Smooth muscle cell (in vitro differentiated cells): ENCODE data around the gene NIPA2. TPM values are rescaled to one million over a fixed set of nuclear protein-coding genes. Genes with fewer than 3 reads are reported as not detected.
"Not testable (repeated sequence)": the region's sequence is repeated elsewhere in the genome, so short reads cannot be mapped to it uniquely, and the experiment has no call there.

Experiments
- DNase-seq: peaks from one replicate; lab custom pipeline; 2025; ENCODE audit not compliant: unreplicated experiment; lab: John Stamatoyannopoulos, UW
- H2AFZ ChIP-seq: fragments of 200-600 bp; sonication (generic); 2 replicates; pipeline ENCODE4 v1.6.0; 2016; ENCODE audit warnings: antibody characterized with exemption, low read depth, mild to moderate bottlenecking
- H3F3A ChIP-seq: fragments of 200-600 bp; sonication (generic); 2 replicates; pipeline ENCODE4 v1.6.0; 2017; ENCODE audit warnings: antibody characterized with exemption, low read depth
- H3K27ac ChIP-seq: fragments of 200-600 bp; sonication (generic); 2 replicates; pipeline ENCODE4 v1.5.1; 2016; ENCODE audit warnings: low read depth, mild to moderate bottlenecking
- H3K27me3 ChIP-seq: fragments of 200-600 bp; sonication (generic); 2 replicates; pipeline ENCODE4 v1.6.1; 2016; ENCODE audit warnings: low read depth, mild to moderate bottlenecking
- H3K36me3 ChIP-seq: fragments of 200-600 bp; sonication (generic); 2 replicates; pipeline ENCODE4 v1.5.1; 2016; ENCODE audit warnings: low read depth
- H3K4me1 ChIP-seq: fragments of 200-600 bp; sonication (generic); 2 replicates; pipeline ENCODE4 v1.5.1; 2016; ENCODE audit warnings: low read depth
- H3K4me2 ChIP-seq: fragments of 200-600 bp; sonication (generic); 2 replicates; pipeline ENCODE4 v1.6.0; 2016; ENCODE audit warnings: mild to moderate bottlenecking
- H3K4me3 ChIP-seq: fragments of 200-600 bp; sonication (generic); 2 replicates; pipeline ENCODE4 v1.5.1; 2016; ENCODE audit warnings: mild to moderate bottlenecking
- H3K79me2 ChIP-seq: fragments of 200-600 bp; sonication (generic); 2 replicates; pipeline ENCODE4 v1.6.0; 2016; ENCODE audit warnings: low read depth, mild to moderate bottlenecking
- H3K9ac ChIP-seq: fragments of 200-600 bp; sonication (generic); 2 replicates; pipeline ENCODE4 v1.6.0; 2016; ENCODE audit warnings: low read depth
- H3K9me3 ChIP-seq: fragments of 200-600 bp; sonication (generic); replicated peaks from 2 replicates; pipeline ENCODE4 v1.5.1; 2016; ENCODE audit warnings: low read depth
- H4K20me1 ChIP-seq: fragments of 200-600 bp; sonication (generic); 2 replicates; pipeline ENCODE4 v1.6.0; 2016; ENCODE audit warnings: low read depth
- CTCF ChIP-seq: fragments of 200-600 bp; sonication (generic); IDR thresholded peaks from 2 replicates; pipeline ENCODE4 v1.5.1; 2017; ENCODE audit warnings: borderline replicate concordance, mild to moderate bottlenecking, antibody characterized with exemption; ENCODE audit not compliant: insufficient read depth, poor library complexity, severe bottlenecking
- WGBS: methylation state at CpG from one replicate; pipeline ENCODE4 v1.1.7; 2016; ENCODE audit warnings: low lambda C conversion rate; 5-methylcytosine and 5-hydroxymethylcytosine counted together
- polyA plus RNA-seq: library from polyadenylated mRNA; unstranded; fragments of >200 nt; fragmentation: Nextera tagmentation; extraction: Ambion mirVana; gene quantifications from 2 replicates; pipeline ENCODE4 v1.2.1, GENCODE V29; 2016
- total RNA-seq: library from RNA; depleted of rRNA; stranded (reverse); fragments of >200 nt; gene quantifications from 2 replicates; pipeline ENCODE4 v1.2.3, GENCODE V29; 2014

The NIPA2 gene
- total and polyA plus RNA-seq, 2 experiments from 2014 or later = 44.7 to 70.5 TPM

DNA sequence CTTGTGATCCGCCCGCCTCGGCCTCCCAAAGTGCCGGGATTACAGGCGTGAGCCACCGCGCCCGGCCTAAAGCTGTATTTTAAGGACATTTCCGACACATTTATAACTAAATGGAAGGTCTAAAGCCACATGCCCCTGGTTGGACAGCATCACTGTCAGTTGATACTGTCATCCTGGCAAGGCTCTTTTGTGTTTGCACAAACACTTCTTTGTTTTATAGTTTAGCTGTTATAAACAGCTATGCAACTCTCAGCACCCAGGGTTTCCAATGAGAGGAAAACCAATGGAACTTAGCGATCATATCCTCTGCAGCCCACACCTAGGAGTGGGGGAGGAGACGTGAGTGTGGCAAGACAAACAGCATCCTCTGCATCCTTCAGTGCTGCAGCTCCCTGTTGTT is 32.3 kb upstream of the NIPA2 start:
- Histone ChIP-seq H3K27me3 (no peaks in the 10 kb centered on the region), H3K4me2 (no peak overlapping the region), H3K9ac (no peak overlapping the region), H3K4me3 (no peak overlapping the region), H3F3A (no peaks in the 10 kb centered on the region), H3K27ac (no peak overlapping the region), H3K4me1 (no peaks in the 10 kb centered on the region), H4K20me1 (no peaks in the 10 kb centered on the region), H3K36me3 (no peaks in the 10 kb centered on the region), H3K79me2 (no peaks in the 10 kb centered on the region), H3K9me3 (no peaks in the 10 kb centered on the region), H2AFZ (no peak overlapping the region)
- 90% methylated on average over 11 of the region's 11 CpGs for WGBS
- no peak for DNase-seq
- TF ChIP-seq CTCF = no peak

DNA sequence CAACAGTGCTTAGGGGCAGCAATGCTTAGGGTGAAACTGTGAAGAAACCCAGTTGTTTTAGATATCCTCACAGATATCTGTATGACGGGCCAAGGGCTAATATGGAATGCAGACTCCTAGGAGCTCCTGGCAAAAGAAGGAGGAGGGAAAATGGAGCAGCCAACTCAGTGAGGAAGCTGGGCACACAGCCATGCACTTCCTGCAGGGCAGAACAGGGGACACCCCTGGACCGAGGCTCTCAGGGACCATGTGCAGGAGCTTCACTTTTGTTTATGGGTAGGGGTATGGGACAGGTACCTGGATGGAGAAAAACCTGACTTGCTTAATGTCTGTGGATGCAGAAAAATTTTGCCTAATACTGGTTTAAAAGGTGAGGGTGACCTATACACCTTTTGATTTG is 31.8 kb upstream of the NIPA2 start:
- no peak overlapping the region for H3K4me3 ChIP-seq
- DNase-seq = no peak
- H3K9me3 ChIP-seq = no peaks in the 10 kb centered on the region
- H3K4me1 ChIP-seq = no peaks in the 10 kb centered on the region
- no peaks in the 10 kb centered on the region for H3F3A ChIP-seq
- H3K4me2 ChIP-seq = no peak overlapping the region
- no peak overlapping the region for H2AFZ ChIP-seq
- no peak overlapping the region for H3K27ac ChIP-seq
- TF ChIP-seq CTCF = no peak
- no peaks in the 10 kb centered on the region for H3K79me2 ChIP-seq
- H3K9ac ChIP-seq = no peak overlapping the region
- H3K27me3 ChIP-seq = no peaks in the 10 kb centered on the region
- H3K36me3 ChIP-seq = no peaks in the 10 kb centered on the region
- WGBS = 95% methylated on average over 2 of the region's 2 CpGs
- H4K20me1 ChIP-seq = no peaks in the 10 kb centered on the region

DNA sequence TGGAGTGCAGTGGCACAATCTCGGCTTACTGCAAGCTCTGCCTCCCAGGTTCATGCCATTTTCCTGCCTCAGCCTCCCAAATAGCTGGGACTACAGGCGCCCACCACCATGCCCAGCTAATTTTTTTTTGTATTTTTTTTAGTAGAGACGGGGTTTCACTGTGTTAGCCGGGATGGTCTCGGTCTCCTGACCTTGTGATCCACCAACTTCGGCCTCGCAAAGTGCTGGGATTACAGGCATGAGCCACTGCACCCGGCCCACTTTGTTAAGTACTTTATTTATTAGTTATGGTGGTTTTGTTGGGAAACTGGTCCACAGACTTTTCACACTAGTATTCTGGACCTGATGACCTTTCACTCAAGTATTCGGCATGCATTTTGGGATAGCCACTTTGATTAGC is 30.6 kb upstream of the NIPA2 start:
- WGBS = 98% methylated on average over 9 of the region's 9 CpGs
- not testable (repeated sequence) for H3K79me2 ChIP-seq, H3K4me1 ChIP-seq, DNase-seq, H3K36me3 ChIP-seq, H3K4me2 ChIP-seq, H3K27me3 ChIP-seq, H3K9ac ChIP-seq, H4K20me1 ChIP-seq, H3K4me3 ChIP-seq, H3K27ac ChIP-seq, H3F3A ChIP-seq, H2AFZ ChIP-seq, H3K9me3 ChIP-seq

GRCh38 chr15:22808240-22808639 is 30.2 kb upstream of the NIPA2 start:
- Histone ChIP-seq H4K20me1 (no peaks in the 10 kb centered on the region), H3K27ac (no peak overlapping the region), H3K4me2 (no peak overlapping the region), H3F3A (no peaks in the 10 kb centered on the region), H3K4me1 (no peaks in the 10 kb centered on the region), H3K79me2 (no peaks in the 10 kb centered on the region), H3K27me3 (no peaks in the 10 kb centered on the region), H3K9ac (no peak overlapping the region), H3K9me3 (no peaks in the 10 kb centered on the region), H3K4me3 (no peak overlapping the region), H3K36me3 (no peaks in the 10 kb centered on the region), H2AFZ (no peak overlapping the region)
- WGBS = 99% methylated on average over 4 of the region's 4 CpGs
- no peak for DNase-seq
- no peak for TF ChIP-seq CTCF
